Esophagus squamous epithelium (tissue), 4 donors: ENCODE results near the gene TREML2.

Experiments
- POLR2A ChIP-seq, 4 donors: fragments of 450-650 bp; IDR thresholded peaks; one replicate each; pipeline ENCODE4 v1.6.1; 2017; ENCODE audit warnings: antibody characterized with exemption in 4 of 4, mild to moderate bottlenecking in 4 of 4, moderate library complexity in 3 of 4
- TF ChIP-seq, protein P1 (sequence below), 6 experiments: fragments of 450-650 bp in 4 of 6; fragments of 200-600 bp in 2 of 6; sonication (generic) in 2 of 6; IDR thresholded peaks; one replicate each; pipeline ENCODE4 v1.5.1; 2016 to 2019; ENCODE audit warnings: antibody characterized with exemption in 6 of 6, mild to moderate bottlenecking in 4 of 6, moderate library complexity in 4 of 6

DNA sequence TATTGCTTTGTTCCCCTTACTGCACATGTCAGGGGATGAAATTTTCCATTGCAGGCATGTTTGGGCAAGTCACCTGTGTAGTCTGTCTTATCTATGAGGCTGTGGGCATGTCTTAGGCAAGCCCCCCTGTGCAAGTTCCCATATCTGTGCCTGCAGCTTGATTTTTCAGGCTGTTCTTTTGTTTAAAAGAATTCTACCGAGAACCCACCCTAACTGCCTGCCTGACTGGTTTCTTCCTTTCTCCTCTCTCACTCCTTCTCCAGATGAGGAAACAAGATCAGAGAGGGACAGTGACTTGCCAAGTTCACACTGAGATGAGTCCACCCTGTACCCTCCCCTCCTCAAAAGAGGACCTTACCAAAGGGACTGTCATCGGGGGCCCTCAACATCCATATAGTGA, 11.0 kb downstream of the TREML2 start:
- TF ChIP-seq, protein P1, sequence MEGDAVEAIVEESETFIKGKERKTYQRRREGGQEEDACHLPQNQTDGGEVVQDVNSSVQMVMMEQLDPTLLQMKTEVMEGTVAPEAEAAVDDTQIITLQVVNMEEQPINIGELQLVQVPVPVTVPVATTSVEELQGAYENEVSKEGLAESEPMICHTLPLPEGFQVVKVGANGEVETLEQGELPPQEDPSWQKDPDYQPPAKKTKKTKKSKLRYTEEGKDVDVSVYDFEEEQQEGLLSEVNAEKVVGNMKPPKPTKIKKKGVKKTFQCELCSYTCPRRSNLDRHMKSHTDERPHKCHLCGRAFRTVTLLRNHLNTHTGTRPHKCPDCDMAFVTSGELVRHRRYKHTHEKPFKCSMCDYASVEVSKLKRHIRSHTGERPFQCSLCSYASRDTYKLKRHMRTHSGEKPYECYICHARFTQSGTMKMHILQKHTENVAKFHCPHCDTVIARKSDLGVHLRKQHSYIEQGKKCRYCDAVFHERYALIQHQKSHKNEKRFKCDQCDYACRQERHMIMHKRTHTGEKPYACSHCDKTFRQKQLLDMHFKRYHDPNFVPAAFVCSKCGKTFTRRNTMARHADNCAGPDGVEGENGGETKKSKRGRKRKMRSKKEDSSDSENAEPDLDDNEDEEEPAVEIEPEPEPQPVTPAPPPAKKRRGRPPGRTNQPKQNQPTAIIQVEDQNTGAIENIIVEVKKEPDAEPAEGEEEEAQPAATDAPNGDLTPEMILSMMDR (IDR thresholded peaks at IDR 0.05) = no peak
- TF ChIP-seq POLR2A (IDR thresholded peaks at IDR 0.05) = no peak
